DLD1 (cell line): ENCODE data around the gene ARHGAP26.

Experiments
- in situ Hi-C: cut with HindIII; loops from 2 replicates; pipeline ENCODE4 v1.10.0; 2017; ENCODE audit warnings: low sequenced_read_pairs

Gene ARHGAP26

GRCh38 chr5:143051244-143052058, 281.3 kb downstream of the ARHGAP26 start:
- in situ Hi-C loops, result no loop called here

DNA sequence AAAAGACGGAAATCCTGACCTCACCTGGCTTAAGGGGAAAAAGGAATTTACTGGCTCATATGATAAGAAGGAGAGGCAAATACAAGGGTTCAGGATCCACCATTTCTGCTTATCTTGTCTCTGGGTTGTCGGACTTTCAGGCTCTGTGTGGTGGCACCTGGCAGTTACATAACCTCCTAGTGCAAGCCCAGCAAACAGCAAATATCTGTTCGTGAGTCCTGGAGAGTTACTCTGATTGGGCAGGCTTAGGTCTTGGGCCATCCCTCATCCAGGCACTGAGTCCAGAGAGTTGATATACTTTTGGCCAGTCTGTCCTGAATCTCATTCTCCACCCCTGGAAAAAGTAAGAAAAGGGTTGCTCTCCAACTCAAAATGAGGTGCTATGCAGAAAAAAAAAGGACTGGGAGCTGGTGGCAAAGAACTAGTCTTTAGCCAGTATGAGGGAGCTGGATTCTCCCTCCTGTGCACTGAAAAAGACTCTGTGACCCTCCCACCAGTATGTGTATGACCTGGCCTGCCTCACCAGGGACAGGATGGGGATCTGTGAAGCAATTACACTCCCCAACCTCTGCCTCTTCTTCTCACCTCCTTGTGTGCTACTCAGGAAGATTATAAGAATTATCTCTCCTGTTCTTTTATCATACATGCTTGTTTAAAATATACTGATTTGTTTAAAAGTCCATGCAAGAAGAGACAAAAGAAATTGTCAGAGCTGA, 282.9 kb downstream of the ARHGAP26 start:
- in situ Hi-C loops, result no loop called here

DNA sequence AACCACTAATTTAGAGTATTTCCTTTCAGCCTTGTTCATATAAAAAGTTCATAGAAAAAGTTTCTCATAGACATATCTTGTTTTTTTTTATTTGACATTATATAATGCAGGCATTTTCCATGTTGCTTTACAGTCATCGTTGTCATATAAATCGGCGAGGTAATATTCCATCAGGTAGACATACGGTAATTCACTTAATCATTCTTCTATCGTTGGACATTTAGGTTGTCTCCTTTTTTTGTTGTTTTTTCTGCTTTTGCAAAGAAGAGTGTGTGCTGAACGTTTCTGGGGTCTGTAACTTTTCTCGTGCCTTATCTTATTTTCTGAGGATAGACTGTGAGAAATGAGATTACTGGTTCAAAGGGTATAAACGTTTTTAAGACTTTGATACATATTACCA, 283.6 kb downstream of the ARHGAP26 start:
- in situ Hi-C loops, result no loop called here

GRCh38 chr5:143054480-143054941, 284.3 kb downstream of the ARHGAP26 start:
- in situ Hi-C loops, result no loop called here

DNA sequence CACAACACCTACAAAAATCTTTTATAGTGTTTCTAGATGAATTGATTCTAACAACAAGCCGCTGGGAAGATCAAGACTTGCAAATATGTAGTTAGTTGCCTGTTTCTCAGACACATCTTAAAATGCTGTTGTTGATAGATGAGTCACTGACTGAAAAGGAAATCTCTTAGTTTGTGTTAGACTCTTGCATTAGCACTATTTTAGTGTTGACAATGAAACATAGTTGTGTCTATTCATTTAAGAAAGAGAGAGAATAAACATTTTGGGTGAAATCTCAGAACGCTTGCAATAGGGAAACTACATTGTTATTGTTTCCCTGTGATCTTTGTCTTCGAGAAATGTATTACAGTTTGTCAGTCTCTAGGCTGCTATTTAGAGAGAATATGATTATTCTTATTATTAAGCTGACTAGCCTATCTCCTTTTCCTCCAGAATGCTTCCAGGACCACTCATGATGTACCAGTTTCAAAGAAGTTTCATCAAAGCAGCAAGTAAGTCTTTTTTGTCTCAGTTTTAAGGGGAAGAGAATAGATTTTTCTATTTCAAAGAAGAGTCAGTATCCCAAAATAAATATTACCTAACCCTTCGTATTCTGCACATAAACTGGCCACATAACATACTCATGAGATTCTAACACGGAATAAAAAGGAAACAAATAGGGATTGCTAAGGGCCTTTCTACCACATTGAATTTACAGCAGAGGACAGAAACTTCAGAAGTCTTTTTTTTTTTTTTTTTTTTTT, 285.6 kb downstream of the ARHGAP26 start:
- in situ Hi-C loops, result no loop called here

DNA sequence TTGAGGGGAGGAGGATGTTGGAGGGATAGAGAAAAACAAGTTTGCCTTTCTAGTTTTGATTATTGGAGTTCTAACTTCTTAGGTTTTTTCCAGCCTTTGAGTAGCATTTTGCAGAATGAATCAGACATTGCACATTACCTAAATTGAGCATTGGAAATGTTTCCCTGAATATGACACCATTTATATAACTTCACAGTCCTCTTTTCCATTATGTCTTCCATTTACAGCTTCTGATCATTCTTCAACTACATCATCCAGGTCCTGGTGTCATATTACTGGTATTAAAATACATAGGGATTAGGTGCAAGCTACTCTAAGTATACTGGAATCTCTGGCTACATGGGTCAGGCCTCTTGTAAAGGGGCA, 286.1 kb downstream of the ARHGAP26 start:
- in situ Hi-C loops, result no loop called here

GRCh38 chr5:143056792-143057579, 286.8 kb downstream of the ARHGAP26 start:
- in situ Hi-C loops, result no loop called here

GRCh38 chr5:143057580-143057999, 287.4 kb downstream of the ARHGAP26 start:
- in situ Hi-C loops, result no loop called here

DNA sequence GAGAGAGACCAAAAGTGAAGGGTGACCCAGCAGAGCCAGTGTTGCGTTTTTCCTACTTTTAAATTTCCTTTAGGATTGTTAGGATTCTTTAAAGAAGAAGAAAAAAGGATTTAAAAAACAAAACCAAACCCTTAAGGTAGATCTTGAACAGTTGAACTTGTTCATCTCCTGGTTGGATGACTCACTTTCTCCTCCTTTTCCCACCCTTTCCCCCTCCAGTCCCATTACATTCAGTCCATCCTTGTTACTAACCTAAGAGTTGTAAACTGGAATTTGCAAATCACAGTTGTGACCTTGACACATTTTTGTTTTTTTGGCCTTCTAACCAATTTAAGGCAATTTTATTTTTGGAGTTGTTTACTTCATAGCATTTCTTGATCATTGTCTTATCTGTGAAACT, 289.2 kb downstream of the ARHGAP26 start:
- in situ Hi-C loops, result no loop called here

DNA sequence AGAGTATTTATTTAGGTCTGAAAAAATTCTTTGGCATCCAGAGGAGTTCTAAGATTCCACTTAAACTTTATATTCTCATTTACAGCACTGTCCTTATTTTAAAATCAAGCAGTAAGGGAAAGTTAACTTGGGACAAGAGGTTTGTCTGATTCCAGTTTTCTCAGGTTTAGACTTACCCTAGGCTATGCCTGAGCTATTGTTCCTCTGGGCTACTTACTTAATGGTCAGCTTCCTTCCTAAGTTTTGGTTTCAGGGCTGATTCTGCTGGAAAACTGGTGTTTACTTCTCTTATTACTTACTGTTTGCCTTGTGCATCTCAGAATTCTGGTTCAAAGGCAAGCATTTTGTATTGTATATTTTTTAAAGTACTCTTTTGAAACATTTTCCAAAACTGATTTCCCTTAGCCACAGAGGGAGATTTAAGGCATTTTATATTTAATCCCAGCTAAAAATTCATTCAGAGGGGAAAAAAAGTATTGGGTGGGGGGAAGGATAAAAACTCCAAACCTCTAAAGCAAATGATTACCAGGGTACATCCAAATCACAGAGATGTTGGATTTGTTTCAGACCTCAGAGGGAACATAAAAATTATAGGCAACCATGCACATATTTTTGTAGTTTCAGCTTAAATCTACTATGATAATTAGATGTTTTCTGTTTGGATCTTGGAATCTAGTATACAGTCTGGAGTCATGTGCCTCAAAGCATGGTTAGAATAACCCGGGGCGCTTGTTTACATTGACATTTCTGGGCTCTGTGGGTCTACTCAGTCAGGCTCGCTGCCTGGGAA, 290.0 kb downstream of the ARHGAP26 start:
- in situ Hi-C loops, result no loop called here

- in situ Hi-C loops, result no loop called here
These were observed 291.2 kb downstream of the ARHGAP26 start for GRCh38 chr5:143061161-143061945.

DNA sequence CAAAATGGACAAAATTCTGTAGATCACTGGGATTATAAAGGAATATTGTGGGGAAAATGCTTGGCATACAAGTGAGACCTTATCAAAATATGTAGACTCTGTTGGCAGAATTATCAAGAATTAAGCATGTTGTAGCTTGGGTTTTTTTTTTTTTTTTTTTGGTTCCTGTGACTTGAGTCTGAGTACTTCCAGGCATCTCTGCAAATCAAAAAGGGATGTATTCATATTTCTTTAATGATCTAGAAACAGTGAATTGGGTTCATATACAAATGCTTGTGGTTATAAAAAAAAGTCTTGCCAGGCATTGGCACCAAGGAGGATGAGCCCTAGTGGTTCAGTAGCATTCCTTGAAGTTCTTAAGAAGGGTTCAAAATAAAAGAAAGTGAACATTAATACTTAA, 292.2 kb downstream of the ARHGAP26 start:
- in situ Hi-C loops, result no loop called here

GRCh38 chr5:143063175-143063970, 293.2 kb downstream of the ARHGAP26 start:
- in situ Hi-C loops, result no loop called here

DNA sequence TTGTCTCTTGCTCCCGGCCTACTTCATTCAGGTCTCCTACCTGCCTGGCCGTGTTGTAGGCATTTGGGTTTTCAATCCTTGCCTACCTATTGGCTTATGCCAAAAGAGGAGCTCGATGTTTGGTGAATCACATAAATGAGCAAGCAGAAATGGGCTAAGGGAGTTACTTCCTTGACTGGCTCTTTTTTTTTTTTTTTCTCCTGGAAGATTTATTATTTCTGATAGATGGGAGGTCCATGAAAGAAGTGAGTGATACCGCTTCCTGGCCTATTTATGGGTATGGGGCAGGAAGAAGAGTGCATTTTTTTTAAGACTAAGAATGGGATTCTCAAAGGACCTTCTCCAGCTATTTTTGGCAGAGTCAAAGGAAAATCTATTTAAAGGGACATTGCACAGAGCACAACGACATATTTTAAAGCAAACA, 294.1 kb downstream of the ARHGAP26 start:
- in situ Hi-C loops, result no loop called here

- in situ Hi-C loops, result no loop called here
These were observed 294.5 kb downstream of the ARHGAP26 start for GRCh38 chr5:143064676-143065075.

DNA sequence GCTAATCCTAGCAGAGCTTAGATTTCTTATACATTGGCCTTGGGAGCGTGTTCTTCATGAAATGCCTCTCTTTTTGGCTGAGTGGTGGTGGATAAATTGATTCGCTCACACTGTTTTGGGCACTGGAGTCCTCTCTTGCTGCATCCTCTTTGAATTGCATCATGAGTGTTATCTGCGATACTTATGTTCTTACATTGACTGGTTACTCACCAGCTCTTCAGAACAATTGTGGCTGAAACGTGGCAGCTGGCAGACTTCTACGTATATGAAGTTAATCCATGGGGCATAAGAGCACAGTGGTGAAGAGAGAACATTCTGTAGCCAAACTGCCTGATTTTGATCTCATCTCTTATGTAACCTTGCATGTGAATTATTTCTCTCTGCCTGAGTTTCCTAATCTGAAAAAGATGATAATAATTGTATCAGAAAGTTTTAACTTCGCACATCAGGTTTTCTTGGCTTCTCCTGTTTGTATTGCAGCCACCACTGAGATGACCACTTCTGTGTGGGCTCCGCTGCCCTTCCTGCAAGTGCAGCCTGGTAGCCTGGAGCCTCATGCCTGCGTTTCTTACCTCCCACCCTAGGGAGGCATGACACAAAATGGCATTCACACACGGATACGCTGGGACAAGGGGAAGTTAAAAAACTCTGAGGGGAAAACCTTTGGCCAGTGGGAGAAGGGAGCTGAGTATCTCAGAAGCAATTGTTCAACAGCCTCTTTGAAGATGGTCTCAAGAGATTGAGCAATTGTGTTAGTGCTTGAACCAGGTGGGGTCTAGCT, 295.2 kb downstream of the ARHGAP26 start:
- in situ Hi-C loops, result no loop called here

- in situ Hi-C loops, result no loop called here
These were observed 295.9 kb downstream of the ARHGAP26 start for GRCh38 chr5:143065996-143066522.
